Activated CD4-positive, CD25-positive, alpha-beta regulatory T cell treated with anti-CD3 and anti-CD28 coated beads, Interleukin-2, amount 50 U/mL, for 16 hours (primary cell): ENCODE results near the gene ADD1.
"Not testable (repeated sequence)": the region's sequence is repeated elsewhere in the genome, so short reads cannot be mapped to it uniquely, and the experiment has no call there.

Experiments used
- DNase-seq: peaks from one replicate; pipeline ENCODE4 v3.0.0-alpha.2; 2020; ENCODE audit warnings: low read depth, low spot score

Gene ADD1

DNA sequence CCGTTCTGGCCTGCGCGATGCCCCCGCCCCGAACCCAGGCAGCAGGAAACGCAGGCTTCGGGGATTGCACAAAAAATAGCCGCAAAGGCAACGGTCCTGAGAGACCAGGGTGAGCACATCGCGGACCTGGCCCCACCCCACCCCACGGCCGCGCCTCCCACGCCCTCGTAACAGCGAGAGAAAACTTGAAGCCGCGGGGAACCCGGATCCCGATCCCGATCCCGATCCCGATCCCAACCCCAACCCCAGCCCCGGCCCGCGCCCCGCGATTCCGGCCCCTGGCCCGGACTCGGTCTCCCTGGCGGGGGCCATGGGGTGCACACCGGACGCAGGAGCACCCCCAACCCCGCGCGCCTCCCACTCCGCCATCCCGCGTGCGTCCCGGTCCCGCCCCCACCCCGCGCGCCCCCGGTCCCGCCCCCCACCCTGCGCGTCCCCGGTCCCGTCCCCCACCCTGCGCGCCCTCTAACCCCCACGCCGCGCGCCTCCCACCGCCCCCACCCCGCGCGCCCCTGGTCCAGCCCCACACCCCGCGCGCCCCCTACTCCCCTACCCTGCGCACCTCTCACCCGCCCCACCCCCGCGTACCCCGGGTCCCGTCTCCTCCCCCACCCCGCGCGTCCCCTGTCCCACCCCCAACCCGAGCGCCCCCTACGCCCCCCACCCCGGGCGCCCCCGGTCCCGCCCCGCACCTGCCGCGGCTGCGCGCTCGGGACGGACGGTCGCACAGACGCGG is 90.6 kb downstream of the ADD1 start:
- no peak for DNase-seq

DNA sequence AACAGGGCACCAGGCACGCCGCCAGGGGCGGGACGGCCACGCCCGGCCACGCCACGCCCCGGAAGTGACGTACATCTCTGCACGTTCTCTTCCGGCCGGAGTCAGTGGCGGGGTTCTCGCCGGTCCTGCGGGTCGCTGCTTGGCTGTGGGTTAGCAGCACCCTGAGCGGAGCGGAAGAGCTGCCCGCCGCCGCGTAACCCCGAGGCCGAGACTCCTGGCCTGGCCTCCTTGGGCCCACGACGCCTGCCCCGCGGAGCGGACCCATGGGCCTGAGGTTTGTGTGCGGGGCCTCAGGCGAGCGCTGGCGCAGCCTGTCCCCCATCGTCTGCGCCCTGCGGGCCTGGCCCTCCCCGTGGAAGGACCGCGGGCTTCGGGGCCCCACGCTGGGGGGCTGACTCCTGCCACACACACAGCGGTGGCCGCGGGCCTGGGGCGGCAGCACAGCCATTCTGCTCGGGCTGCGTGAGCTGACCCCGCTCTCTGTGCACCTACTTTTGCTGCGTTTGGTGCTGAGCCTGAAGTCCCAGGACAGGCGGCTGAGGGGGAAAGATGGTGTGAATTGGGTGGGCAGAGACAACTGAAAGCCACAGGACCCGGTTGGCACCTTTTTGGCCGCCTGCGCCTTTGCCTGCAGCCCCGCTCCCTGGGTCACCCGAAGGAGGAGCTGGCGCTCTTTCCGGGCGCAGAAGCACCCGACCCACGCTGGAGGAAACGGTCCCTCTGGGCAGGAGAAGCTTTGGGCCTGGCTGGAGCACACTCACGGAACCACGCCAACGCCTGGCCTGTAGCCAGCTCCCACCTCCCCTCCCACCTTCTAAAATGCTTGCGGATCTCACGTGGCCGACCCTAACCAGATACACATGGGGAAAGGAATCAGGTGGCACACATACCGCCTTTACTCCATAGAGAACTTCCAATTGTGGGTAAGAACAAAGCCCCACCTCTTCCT is 91.4 kb downstream of the ADD1 start:
- peak; percentile 86 for DNase-seq

DNA sequence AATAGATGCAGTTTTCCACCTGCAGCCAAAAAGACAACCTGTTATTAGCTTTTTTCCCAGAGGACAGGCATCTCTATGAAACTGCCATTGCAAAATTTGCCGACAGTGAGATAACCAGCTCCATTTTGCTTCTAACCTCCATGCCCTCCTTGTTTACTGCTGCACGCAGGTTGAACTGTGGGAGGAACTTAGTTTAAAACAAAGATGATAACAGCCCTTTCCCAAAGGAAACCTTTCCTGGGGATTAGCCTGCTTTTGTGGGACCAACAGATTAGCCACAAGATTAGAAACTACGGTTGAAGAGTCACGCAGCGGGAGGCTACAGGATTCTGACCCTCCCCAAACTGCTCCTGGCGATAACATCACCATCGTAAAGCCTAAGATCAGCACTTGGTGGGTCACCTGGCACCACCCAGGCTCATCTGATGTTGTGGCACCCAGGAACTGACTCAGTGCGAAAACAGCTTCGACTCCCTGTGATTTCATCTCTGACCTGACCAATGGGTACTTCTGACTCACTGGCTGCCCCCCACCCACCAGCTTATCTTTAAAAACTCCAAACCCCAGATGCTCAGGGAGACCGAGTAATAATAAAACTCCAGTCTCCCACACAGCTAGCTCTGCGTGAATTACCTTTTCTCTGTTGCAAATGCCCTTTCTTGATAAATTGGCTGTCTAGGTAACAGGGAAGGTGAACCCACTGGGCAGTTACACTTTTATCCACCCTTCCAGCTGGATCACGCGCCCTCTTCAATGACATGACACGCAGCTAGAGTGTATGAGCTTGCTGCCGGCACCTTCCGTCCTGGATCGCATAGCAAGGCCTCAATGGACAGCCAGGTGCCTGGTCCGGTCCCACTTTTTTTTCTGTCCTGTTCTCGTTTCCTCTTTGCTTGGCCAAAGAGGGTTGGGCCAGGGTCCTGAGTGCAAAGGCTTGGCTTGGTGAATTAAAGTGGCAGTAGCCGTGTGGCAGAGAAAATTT is 92.4 kb downstream of the ADD1 start:
- DNase-seq: peak; percentile 52

GRCh38 chr4:2936773-2937145 is 93.1 kb downstream of the ADD1 start:
- no peak for DNase-seq

DNA sequence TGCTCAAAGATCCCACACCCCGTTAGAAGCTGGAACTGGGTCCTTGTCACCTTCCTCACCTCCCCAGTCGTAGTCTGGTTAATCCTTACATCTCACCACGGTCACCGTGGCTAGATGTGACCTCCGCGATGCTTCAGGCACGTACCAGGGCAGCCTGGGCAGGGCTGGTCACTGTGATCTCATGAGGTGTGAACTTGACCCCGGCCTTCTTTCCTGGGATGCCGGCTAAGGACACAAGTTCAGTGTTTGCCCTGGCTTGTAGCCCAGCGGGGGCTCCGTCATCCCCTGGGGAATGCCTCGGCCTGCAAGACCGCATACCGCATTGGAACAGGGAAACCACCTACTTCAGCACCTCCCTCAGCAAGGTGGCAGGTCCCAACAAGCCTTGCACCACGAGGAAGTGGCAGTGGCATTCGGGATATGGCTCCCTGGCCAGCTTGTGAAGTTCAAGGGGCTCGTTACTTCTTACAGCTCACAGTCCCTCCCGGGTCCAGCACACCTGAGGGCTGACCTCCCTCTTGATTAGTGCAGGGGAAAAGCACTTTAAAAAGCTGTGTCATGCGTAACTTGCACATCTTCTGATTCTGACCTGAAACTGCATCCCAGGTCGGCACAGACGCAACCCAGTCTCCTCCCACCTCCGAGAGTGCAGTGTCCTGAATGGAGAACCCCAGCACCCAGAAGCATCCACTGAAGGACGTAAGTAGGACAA is 93.7 kb downstream of the ADD1 start:
- no peak for DNase-seq

DNA sequence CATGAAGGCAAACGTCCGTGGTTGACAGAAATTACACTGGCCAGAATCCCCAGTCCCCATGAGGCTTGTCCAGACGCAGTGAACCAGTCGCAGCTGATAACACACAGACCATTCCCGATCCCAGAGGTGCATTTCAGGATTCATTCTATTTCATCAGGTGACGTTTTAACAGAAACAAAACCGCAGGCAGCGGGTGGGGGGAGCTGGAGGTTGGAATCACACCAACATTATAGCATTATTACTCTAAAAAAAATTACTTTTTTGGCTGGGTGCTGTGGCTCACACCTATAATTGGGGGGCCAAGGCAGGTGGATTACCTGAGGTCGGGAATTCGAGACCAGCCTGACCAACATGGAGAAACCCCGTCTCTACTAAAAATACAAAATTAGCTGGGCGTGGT is 94.3 kb downstream of the ADD1 start:
- no peak for DNase-seq

GRCh38 chr4:2938411-2938810 is 94.8 kb downstream of the ADD1 start:
- DNase-seq: not testable (repeated sequence)

DNA sequence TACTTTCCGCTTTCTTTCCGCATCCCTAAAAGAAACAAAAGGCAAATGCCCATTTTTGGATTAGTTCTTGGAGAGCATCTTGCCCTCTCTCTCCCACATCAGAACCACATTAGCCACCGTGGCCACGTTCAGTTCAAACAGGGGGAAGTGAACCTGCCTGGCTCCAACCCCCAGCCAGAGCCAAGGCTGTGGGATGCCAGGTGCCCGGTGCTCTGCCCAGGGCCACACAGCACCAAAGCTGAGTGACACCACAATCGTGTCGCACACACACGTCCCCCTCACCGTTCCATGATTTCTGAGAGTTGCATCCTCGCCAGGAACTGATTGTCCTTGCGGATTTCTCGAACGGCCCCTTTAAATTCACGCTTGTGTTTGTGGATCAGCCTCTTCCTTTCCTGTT is 95.3 kb downstream of the ADD1 start:
- no peak for DNase-seq

GRCh38 chr4:2939383-2940243 is 96.0 kb downstream of the ADD1 start:
- DNase-seq: no peak

DNA sequence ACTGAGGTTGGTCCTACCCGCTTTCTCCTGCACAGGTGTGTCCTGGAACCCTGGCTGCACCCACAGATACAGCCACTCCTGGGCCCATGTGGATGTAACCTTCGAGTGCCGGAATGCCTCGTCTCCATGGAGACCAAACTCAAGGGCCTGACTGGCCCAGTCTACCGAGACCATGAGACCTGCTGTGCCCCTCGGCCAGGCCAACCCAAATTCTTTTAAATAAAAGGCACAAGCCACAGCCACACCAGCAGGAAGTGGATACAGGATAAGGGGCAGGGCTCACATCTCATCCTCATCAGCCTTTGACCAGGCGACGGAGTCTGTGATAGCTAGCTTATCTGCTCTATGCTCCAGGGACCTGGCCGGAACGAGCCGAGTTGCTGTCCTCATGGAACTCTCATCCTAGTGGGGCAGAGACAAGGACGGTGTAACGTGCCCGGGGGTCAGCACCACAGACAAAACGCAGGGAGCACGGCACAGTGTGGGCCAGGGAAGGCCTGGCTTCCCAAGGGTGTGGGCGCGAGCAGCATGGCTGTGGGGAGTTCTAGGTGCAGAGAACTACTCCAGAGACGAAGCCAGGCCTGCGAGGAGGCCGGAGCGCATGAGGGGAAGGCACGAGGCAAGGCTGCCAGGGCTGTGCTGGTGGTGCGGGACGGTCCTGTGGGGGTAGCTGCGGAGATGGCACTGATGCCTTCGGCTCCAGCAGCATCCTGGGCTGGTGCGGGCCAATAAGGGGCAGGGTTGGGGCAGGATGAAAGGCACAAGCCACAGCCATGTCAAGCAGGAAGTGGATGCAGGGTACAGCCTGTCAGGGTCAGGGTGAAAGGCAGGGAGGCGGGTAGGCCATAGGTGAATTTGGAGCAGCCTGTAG is 96.9 kb downstream of the ADD1 start:
- DNase-seq: no peak

- DNase-seq: no peak
Observed at GRCh38 chr4:2941138-2942036, 97.7 kb downstream of the ADD1 start.

- DNase-seq: no peak
Observed at GRCh38 chr4:2942037-2942531, 98.4 kb downstream of the ADD1 start.

DNA sequence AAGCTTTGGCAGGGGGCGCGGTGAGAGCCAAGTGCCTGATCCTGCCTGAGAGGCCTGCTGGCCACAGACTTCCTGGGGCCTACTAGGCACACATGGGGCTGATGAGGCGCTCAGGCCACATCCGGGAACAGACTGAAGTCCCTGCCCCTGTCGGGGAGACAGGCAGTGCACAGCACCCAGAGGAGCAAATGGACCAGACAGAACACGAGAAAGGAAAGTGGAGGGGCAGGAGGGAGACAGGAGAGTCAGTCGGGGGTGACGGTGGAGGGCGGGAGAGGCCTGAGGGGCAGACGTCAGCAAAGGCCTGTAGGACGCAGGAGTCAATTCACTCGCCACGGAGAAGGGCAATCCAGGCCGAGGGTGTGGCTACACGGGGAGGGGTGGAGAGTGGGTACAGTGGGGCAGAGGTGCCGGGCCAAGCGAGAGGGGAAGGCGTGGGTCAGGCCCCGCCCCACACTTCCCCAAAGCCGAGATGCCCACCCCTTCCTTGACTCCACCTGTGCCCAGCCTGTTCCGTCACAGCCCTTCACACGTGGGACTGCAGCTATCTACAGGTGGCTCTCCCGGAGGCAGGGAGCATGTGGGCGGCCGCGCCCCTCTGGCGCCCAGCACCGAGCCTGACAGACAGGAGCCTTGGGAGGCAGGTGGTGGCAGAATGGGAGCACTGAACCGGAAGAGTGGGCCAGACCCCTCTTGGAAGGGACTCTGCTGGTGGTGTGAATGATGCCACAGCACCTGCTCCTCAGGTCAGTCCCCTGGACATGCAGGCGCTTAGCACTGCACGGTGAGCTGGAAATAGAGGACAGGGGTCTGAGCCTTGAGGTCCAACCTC is 99.1 kb downstream of the ADD1 start:
- no peak for DNase-seq

- no peak for DNase-seq
Observed at GRCh38 chr4:2943364-2944090, 99.9 kb downstream of the ADD1 start.

DNA sequence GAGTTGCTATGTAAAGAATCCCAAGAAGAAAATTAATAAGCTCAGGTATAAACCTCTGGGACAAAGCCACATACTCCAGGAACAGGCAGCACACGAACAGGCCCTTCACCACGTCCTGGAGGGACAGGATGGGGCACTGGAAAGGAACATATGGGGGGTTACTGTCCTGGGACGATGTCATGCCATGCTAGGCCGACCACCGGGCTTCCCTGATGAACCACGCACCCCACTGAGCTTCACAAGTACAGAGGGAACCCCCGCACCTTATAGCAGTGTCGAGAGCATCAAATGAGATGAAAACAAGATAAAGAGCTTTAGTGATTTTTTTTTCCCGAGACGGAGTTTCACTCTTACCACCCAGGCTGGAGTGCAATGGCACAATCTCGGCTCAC is 100.4 kb downstream of the ADD1 start:
- no peak for DNase-seq
